ENCODE data around the gene MAGI3. TPM values are rescaled to one million over a fixed set of nuclear protein-coding genes. Genes with fewer than 3 reads are reported as not detected.

The MAGI3 gene
- total and polyA plus RNA-seq, 2 of the 13 experiments (the other 11 are each of a cell fraction or from before 2014, with no cell fraction given), result 4.0 to 11.8 TPM

- TF ChIP-seq PAXIP1 (CRISPR knock-in tag; conservative IDR thresholded peaks at IDR 0.05) (peak; percentile 70), THAP11 (CRISPR knock-in tag; IDR thresholded peaks at IDR 0.05) (peak; percentile 50; the same call in 1 of the 2 replicates), GATAD2A (CRISPR knock-in tag; IDR thresholded peaks at IDR 0.05) (peak; percentile 18; the same call in 1 of the 2 replicates), TAF1 (CRISPR knock-in tag; IDR thresholded peaks at IDR 0.05) (peak; percentile 66; the same call in 1 of the 2 replicates), CBX2 (IDR thresholded peaks at IDR 0.05; ENCODE audit: low read depth, low read length) (no peak), CBX2 (CRISPR knock-in tag; IDR thresholded peaks at IDR 0.05; ENCODE audit: low read depth) (no peak), WIZ (CRISPR knock-in tag; IDR thresholded peaks at IDR 0.05) (no peak), ARID4A (CRISPR knock-in tag; IDR thresholded peaks at IDR 0.05; ENCODE audit: borderline replicate concordance) (peak; percentile 63; the same call in 1 of the 2 replicates), HNRNPLL (IDR thresholded peaks at IDR 0.05; ENCODE audit: low read depth, low read length, poor library complexity, severe bottlenecking) (peak; percentile 76), RXRA (CRISPR knock-in tag; IDR thresholded peaks at IDR 0.05) (no peak; the same call in 1 of the 2 replicates), SALL2 (CRISPR knock-in tag; IDR thresholded peaks at IDR 0.05) (0 out of 2 replicates have a peak, but pooled peaks have one; percentile 0), RBM39 (IDR thresholded peaks at IDR 0.05; ENCODE audit: low read depth, low read length, poor library complexity, severe bottlenecking) (peak; percentile 40), ZFP37 (CRISPR knock-in tag; IDR thresholded peaks at IDR 0.05; ENCODE audit: borderline replicate concordance) (no peak), SRSF1 (optimal IDR thresholded peaks at IDR 0.05; ENCODE audit: low read depth, low read length) (peak; percentile 77), POLR2AphosphoS5 (IDR thresholded peaks at IDR 0.05; ENCODE audit: low read depth, low read length) (peak; percentile 70), HDAC2 (CRISPR knock-in tag; IDR thresholded peaks at IDR 0.05) (0 out of 2 replicates have a peak, but pooled peaks have one; percentile 22), ZSCAN25 (CRISPR knock-in tag; IDR thresholded peaks at IDR 0.05) (peak; percentile 88), ZNF589 (CRISPR knock-in tag; conservative IDR thresholded peaks at IDR 0.05) (no peak), REPIN1 (CRISPR knock-in tag; IDR thresholded peaks at IDR 0.05; ENCODE audit: borderline replicate concordance, low read depth) (peak; percentile 27; the same call in 1 of the 2 replicates), CREB1 (IDR thresholded peaks at IDR 0.05) (peak; percentile 78), CREB1 (CRISPR knock-in tag; IDR thresholded peaks at IDR 0.05) (no peak), MTA1 (CRISPR knock-in tag; IDR thresholded peaks at IDR 0.05; ENCODE audit: borderline replicate concordance) (peak; percentile 80; the same call in 1 of the 2 replicates)
These were observed at the start of gene MAGI3 (continued) for GRCh38 chr1:113389953-113390834.
